HG03108 (cell line): ENCODE results near the gene MAGI3.
"Not testable (repeated sequence)": the region's sequence is repeated elsewhere in the genome, so short reads cannot be mapped to it uniquely, and the experiment has no call there.

ENCODE experiments used
- ATAC-seq: cut with Tn5 transposase; IDR thresholded peaks from one replicate; pipeline ENCODE4 v1.9.1; 2021; ENCODE audit warnings: moderate library complexity; ENCODE audit not compliant: unreplicated experiment

MAGI3 gene

DNA sequence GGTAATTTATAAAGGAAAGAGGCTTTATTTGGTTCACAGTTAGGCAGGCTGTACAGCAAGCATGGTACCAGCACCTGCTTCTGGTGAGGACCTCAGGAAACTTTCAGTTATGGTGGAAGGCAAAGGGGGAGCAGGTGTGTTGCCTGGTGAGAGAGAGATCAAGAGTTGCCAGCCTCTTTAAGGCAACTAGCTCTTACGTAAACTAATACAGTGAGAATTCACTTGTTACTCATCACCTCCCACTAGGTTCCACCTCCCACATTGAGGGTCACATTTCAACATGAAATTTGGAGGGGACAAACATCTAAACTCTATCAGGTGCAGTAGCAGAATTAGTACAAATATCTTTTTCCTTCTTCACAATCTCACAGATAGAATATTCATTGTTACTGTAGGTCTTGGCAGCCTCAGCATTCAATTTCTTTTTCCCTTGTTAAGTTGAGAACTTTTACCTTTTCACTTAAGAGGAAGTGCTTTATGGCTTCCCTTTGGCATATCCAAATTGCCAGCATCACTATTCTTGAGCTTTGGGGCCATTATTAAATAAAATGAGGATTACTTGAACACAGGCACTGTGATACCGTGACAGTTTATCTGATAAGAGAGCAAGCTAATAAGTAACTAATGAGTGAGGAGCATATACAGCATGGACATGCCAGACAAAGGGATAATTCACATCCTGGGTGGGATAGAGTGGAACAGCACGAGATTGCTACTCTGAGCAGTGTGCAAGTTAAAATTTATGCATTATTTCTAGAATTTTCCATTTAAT, 48.4 kb downstream of the MAGI3 start:
- ATAC-seq: no peak

DNA sequence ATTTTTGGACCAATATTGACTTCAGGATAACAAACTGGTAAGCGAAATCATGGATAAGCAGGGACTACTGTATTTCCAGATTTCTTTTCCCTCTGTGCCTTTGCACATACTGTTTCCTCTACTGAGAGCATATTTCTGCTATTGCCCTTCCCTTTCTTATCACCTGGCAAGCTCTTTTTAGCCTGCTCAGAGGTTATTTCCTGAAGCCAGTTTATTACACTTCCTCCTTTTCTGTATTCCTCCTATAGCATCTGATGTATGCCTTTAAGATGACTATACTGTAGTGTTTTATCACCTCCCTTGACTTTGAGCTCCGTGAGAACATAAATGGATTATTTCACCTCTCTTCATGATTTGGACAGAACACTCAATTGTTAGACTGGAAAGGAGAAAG, 49.0 kb downstream of the MAGI3 start:
- no peak for ATAC-seq

DNA sequence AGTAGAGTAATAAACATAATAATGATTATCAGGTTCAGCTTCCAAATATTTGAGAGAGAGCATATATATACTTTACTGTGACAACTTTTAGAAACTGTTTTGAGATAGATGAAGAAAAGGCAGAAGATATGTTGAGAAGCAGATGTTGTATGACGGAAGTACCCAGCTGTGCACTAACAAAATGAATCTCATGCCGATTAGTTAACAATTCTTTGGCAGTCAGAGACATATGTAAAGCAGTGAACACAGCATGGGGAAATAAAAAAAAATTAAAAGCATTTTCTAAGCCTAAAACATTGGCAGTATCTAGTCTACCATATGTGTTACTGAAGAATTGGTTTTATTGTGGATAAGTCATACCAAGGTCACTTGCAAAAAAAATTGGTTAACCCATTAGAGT, 51.8 kb downstream of the MAGI3 start:
- no peak for ATAC-seq

DNA sequence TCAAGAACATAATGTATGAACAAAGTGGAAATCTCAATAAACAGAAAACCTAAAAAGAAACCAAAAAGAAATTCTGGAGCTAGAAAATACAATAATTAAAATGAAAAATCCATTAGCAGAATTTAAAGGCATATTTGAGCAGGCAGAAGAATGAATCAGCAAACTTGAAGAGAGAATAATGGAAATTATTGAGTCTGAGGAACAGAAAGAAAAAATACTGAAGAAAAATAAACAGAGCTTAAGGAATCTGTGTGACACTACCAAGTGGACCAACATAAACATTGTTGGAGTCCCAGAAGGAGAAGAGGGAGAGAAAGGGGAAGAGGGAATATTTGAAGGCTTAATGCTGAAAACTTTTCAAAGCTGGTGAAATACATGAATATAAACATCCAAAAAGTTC, 54.5 kb downstream of the MAGI3 start:
- ATAC-seq: no peak

DNA sequence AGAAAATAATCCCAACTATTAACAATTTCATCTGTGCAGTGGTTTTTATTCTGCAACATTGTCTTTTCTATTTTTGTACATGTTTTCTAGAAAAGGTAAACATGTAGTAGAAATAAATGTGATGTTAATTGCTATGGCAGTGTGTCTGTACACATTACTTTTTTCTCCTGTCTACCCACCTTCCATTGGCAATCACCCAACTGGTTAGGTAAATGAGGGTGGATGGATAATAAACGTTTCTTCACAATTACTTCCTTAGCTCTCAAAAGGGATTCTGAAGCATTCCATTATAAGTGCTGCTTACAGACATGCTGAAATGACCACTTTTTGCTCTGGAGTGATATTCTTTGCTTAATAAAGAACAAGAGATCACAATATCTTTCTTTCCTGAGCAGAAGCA, 61.4 kb downstream of the MAGI3 start:
- ATAC-seq: no peak

DNA sequence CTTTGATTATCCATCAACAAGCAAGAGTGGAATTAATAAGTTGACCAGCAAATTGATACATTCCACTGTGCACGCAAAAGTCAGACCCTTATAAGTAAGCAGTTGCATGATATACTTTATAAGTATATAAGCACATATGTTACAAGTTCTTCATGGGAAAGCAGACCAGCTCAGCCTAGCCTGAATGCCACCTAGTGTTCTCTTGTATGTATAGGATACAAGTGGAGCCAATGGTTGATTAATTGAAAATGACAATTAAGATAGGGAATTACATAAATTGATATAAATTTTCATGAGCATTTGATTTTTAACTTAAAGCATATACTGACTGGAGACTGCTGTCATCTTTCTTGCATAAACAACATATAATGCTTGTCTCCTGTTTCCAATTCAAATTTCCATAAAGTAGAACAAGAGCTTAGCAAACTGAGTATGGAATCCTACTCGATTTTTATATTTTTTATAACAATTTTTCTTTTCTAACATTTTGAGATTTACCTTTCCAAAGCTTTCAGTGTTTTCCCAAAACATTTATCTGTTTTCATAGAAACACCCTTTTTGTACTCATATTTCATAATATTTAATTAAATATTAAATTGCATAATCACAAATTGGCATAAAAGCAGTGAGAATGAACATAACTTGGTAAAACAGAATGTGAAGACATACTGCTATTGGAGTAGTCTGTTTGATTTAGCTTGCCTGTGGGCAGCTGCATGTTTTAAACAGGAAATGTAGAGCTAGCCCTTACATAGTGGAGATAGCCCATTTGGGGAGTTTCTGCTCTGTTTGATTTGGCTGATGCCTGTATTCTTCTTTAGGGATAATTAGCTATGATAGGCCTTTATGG, 62.8 kb downstream of the MAGI3 start:
- no peak for ATAC-seq

DNA sequence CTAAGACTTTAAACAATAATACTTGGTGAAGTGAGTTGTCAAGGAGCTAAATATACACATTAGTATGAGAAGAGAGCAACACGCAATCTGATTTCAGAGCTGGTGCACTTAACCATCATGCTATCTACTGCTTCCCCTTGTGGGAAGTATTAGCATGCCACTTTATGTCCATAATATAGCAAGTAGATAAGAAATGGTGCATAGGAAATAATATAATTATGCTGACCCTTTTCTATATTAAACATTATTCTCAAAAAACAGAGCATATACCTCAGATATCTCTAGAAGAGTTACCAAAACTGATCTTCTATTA, 63.4 kb downstream of the MAGI3 start:
- no peak for ATAC-seq

DNA sequence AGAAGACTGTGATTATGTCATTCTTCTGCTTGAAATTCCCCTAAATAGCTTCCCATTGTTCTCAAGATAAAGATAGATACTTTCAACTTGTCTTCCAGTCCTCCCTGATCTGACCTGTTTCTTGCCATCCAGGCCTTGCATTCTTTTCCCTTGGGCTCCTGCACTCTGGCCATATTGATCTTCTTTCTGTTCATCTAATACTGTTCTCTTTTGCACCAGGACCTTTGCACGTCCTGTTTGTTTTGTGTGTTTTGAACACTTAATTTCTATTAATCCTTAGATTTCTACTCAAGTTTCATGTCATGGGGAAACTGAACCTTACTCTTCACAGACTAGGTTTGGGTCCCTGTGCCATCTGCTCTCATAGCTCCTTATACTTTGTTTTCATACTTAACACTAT, 65.1 kb downstream of the MAGI3 start:
- ATAC-seq: no peak

DNA sequence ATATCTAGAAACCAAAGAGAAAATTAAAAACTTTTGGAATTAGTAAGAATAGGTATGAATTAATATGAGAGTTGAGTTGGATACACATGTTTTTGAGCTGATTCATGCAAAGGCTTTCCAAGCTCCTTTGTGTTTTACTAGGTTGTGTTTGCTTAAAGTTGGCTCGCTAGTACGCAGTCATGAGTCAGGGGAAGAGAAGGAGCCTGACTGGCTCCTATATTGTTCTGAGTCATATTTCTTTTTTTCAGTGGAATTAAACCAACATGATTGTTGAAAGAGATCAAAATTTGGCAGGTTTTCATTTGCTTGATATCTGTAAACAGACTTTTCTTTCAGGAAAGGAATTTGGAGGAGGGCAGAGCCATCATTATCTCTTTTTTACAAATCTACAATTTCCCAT, 66.7 kb downstream of the MAGI3 start:
- ATAC-seq: no peak

DNA sequence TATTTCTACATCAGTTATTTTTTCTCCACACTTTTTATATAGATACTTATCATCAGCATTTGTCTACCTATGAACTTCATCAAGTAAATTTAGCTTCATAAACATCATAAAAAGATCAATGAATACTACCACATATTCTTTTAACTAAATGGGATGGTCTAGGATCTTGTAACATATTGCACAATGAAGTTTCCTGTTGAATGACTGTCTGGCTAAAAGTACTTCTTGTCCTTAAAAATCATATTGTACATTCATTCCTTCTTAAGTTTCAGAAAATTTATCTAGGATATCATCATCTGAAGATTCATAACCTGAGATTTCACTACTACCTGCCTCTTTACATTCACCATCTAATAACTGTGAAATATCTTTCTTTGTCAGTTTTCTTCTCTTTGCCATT, 69.0 kb downstream of the MAGI3 start:
- no peak for ATAC-seq

DNA sequence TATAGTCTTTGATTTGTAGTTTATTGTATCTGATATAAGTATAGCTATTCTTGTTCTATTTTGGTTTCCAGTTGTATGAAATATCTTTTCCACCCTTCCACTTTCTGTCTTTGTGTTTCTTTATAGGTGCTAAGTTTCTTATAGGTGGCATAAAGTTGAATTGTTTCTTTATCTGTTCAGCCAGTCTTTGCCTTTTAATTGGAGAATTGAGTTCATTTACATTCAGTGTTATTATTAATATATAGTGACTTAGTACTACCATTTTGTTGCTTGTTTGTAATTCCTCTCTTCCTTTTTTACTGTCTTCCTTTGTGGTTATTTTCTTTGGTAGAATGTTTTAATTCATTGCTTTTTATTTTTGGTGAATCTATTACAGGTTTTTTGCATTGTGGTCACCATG, 77.7 kb downstream of the MAGI3 start:
- ATAC-seq: no peak

DNA sequence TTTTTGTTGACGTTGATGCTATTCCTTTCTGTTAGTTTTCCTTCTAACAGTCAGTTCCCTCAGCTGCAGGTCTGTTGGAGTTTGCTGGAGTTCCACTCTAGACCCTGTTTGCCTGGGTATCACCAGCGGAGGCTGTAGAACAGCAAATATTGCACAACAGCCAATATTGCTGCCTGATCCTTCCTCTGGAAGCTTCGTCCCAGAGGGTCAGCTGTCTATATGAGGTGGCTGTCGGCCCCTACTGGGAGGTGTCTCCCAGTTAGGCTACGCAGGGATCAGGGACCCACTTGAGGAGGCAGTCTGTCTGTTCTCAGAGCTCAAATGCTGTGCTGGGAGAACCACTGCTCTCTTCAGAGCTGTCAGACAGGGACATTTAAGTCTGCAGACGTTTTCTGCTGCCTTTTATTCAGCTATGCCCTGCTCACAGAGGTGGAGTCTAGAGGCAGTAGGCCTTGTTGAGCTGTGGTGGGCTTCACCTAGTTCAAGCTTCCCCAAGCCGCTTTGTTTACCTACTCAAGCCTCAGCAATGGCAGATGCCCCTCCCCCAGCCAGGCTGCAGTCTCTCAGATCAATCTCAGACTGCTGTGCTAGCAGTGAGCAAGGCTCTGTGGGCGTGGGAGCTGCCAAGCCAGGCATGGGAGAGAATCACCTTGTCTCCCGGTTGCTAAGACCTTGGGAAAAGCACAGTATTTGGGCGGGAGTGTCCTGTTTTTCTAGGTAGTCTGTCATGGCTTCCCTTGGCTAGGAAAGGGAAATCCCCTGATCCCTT, 88.3 kb downstream of the MAGI3 start:
- not testable (repeated sequence) for ATAC-seq

DNA sequence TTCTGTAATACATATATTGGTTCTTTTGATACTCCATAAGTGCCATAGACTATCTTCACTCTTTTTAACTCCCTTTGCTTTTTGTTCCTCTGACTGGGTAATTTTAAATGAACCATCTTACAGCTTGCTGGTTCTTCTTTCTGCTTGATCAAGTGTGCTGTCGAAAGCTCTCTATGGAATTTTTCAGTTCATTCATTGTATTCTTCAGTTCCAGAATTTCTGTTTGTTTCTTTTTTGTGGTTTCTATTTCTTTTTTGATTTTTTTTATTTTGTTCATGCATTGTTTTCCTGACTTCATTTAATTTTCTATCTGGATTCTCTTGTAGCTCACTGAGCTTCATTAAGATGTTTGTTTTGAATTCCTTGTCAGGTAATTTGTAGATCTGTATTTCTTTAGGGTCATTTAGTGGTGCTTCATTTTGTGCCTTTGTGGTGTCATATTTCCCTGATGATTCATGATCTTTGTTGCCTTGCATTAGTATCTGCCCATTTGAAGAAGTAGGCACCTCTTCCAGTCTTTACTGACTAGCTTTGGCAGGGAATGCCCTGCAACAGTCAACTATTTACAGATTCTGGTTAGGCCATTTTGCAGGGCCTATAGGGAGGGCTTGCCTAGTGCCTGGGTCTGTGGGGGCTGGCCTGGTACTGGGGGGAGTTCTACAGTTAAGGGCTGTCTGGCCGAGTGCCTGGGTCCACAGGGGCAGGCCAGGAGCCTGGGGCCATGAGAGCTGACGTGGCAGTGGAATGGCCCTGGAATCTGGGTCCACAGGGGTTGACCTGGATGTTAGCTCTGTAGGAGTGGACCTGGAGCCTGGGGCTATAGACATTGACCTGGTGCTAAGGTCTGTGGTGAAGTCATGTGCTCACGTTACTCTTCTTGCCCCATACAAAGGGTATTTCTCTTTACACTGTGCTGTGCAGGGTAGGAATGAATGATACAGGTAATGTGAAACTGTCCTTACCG, 89.7 kb downstream of the MAGI3 start:
- no peak for ATAC-seq

DNA sequence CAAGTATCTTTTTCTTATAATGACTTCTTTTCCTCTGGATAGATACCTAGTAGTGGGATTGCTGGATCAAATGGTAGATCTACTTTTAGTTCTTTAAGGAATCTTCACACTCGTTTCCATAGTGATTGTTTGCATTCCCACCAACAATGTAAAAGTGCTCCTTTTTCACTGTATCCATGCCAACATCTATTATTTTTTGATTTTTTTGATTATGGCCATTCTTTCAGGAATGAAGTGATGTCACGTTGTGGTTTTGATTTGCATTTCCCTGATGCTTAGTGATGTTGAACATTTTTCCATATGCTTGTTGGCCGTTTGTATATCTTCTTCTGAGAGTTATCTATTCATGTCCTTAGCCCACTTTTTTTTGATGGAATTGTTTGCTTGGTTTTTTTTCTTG, 94.8 kb downstream of the MAGI3 start:
- not testable (repeated sequence) for ATAC-seq

DNA sequence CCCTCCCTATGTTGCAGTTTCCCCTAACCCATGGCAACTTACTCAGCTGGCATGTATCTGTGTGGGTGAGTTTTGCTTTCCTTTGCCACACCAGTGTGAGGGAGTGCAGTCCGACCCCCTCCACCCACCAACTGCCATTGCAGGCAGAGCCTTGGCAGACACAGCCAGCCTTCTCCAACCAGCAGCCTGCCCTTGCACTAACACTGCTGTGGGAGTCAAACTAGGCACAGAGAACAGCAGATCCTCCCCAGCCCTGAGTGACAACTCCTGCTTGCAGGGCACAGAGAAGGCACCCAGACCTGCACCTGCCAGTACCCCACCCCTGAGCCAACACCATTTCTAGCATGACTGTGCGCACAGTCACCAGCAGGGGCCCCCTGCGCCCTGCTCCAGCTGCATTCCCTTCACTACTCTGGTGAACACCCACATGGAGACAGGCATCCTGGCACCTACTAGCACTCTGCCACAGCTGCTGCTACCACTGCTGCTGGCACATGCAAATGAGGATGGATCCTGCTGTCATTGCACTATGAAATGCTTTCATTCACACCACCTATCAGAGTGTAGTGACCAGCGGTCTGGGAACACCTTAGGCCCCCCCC, 98.4 kb downstream of the MAGI3 start:
- no peak for ATAC-seq

DNA sequence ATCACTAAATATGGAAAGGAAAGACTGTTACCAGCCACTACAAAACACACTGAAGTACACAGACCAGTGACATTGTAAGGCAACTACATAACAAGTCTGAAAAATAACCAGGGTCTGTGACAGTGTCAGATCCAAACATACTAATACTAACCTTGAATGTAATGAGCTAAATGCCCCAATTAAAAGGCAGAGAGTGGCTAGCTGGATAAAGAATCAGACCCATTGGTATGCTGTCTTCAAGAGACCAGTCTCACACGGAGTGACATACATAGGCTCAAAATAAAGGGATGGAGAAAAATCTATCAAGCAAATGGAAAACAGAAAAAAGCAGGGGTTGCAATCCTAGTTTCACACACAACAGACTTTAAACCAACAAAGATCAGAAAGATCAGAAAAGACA, 100.1 kb downstream of the MAGI3 start:
- ATAC-seq: no peak

DNA sequence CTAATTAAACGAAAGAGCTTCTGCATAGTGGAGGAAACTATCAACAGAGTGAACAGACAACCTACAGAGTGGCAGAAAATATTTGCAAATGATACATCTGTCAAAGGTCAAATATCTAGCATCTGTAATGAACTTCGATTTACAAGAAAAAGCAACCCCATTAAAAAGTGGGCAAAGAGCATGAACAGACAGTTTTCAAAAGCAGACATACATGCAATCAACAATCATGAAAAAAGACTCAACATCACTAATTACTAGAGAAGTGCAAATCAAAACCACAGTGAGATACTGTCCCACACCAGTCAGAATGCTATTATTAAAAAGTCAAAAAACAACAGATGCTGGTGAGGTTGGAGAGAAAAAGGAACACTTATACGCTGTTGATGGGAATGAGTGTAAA, 103.2 kb downstream of the MAGI3 start:
- no peak for ATAC-seq

DNA sequence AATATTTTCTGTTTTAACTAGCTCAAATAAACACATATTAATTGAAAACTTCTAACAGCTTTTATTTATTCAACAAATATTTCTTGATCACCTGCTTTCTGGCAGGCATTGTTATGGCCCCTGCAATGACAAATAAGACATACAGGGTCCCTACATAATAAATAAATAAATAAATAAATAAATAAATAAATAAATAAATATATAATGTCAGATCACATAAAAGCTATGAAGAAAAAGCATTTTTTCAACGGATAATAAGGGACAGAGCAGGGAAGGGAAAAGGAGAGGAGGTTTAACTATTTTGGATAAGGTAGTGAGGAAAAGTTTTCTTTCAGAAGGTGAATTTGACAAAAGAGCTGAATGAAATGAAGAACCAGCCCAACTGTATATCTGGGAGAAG, 115.0 kb downstream of the MAGI3 start:
- ATAC-seq: no peak

DNA sequence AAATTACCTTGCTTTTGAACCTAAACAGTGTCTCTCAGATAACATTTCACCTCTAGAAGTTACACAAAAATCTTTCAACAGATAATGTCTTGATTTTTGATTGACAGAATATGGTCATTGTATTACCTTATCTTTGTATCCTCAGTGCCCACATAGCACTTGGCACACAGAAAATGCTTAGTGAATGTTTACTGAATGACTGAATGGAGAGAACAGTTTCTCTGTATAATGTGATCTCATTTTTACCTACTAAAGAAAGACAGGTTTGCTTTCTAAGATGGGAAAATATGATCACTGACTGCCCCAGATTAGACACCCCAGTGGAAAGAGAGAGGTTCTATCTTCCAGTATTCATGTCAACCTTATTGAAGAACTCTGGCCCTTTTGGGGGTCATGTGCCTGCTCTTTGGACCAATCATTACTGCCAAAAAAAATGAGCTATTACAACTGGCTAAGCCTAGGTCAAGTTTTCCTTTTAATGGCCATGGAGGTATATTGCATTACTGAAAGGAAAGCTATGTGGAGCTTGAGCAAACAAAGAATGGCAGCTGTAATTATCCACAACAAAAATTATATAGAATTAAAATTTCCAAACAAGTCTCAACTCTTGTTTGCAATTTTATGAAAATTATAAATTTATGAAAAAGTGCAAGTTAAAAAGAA, 117.4 kb downstream of the MAGI3 start:
- ATAC-seq: no peak
